Measurements from ENCODE around the gene RARB.

RARB gene

DNA sequence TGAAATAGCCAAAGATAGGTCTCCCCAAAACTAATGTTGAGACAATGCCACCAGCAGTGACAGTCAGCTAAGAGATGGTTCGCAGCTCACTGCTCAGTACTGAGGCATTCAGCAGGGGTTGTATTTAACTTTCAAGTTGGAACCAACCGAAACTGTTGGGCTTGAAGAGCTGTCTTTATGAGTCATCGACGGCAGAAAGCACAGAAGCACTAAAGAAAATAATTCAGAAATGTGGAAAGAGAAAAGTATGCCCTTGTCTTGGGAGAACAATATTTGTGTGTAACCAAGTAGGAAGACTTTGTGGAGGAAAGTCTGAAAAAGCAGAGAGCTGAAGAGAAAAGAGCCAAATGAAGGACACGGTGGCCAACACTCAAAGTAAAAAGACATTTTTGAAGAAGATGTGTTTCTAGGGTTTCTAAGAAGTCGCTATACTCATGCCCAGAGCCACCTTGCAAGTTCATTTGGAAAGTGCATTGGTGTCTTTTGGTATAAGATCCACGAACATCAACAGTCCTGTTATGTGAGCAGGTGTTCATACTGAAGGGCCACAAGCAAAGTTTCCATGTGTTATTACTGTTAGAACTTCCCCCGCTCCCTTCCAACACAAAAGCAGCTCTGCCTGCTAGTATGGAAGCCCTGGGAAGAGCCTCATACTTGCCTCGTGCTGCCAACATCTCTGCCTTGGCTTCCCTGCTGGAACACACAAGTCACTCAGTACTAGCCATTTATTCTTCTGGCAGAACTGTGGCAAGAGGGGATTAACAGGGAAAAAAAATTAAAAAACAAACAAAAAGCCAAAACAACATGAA is 4.1 kb upstream of the RARB start:
- no peak for DNase-seq

DNA sequence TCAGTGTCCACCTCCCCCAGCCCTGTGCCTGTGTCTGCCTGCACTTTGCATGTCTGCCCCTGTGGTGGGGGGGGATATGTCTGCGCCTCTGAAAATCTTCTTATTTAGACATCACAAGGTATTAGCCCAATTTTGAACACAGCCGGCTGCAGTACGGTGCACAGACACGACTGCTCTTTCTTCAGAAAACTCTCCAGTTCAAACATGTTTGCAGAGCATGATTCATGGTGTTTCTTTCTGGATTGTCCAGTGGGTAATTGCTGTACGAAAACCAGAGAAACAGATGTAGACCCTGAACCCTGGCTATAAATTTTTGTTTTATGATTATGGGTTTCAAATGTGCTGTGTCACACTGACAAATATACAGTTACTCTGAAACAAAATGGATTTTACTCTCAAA is 3.4 kb upstream of the RARB start:
- no peak for DNase-seq

DNA sequence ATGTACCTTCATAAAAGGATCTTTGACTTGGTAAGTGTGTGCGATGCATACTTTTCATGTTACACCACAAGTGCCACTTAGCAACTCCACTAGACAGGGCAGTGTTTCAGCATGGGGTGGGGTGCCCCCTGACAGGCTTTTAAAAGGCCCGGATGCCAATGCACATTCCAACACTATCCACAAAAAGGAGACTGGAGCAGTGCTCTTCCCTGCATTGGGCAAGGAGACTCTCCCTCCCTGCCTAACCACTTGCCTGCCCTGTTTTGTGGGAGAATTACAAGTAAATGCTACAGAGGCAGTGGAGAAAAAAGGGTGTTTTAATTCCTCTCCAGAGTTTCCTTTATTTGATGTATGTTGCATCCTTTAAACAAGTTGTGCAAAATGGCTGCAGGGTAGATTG is 1.7 kb upstream of the RARB start:
- DNase-seq = no peak

- no peak for DNase-seq
These were observed 908 bp upstream of the RARB start for GRCh38 chr3:25427155-25427554.

- DNase-seq = no peak
These were observed 511 bp upstream of the RARB start for GRCh38 chr3:25427563-25427941.

GRCh38 chr3:25428789-25429335 is 799 bp downstream of the RARB start:
- no peak for DNase-seq

- DNase-seq = no peak
These were observed 1.6 kb downstream of the RARB start for GRCh38 chr3:25429361-25430286.

GRCh38 chr3:25430287-25430934 is 2.3 kb downstream of the RARB start:
- no peak for DNase-seq

- no peak for DNase-seq
These were observed 3.1 kb downstream of the RARB start for GRCh38 chr3:25430935-25431770.

- no peak for DNase-seq
These were observed 4.2 kb downstream of the RARB start for GRCh38 chr3:25432176-25432720.

GRCh38 chr3:25433106-25433505 is 5.0 kb downstream of the RARB start:
- DNase-seq = no peak

DNA sequence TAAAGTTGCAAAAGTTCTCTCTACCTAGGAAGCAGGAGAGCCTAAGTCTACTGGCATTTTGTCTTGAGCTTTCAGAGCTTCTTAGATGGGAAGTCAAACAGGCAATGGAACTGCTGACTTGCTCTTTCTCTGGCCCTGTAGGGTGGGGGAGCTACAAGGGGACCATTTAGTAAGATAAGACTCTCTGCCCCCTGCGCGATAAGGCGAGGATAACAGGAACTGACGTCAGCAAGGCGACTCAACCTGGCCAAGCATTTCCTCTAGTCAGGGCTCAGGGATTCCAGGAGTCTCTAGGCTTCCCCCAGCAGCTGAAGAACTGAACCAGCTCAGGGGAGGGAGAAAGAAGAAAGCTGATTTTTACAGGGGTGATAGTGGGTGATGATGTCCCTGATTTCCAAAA is 5.8 kb downstream of the RARB start:
- no peak for DNase-seq

GRCh38 chr3:25437953-25438352 is 9.9 kb downstream of the RARB start:
- no peak for DNase-seq

DNA sequence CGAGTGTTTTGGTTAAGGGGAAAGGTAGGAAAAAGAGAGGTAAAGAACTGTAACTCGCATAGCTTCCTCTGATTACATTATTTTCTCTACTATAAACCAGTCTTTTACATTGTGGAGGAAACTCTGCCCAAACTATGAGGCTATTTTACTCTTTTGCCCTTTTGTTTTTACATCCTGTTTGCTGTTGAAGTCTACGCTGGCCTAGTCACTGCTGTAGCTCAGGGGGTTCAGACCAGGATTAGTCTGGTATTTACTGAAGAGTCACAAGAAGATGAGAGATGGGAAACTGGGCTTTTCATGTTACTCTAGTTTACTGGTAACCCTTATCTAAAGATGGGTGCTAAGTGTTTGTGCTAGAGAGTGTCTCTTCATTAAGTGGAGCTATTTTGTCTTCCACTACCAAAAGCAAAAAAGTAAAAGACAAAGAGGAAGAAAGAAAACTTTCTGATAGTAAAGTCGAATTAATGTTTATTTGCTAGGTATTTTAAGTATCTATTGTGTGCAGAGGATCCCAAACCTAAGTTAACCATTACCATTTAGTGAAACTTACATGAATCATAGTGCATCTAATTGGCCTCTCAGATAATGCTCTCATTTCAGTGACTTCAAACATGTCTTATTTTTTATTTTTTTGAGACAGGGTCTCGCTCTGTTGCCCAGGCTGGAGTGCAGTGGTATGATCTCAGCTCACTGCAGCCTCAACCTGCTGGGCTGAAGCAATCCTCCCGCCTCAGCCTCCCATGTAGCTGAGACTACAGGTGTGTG is 10.9 kb downstream of the RARB start:
- no peak for DNase-seq

GRCh38 chr3:25441234-25441856 is 13.3 kb downstream of the RARB start:
- DNase-seq = no peak

DNA sequence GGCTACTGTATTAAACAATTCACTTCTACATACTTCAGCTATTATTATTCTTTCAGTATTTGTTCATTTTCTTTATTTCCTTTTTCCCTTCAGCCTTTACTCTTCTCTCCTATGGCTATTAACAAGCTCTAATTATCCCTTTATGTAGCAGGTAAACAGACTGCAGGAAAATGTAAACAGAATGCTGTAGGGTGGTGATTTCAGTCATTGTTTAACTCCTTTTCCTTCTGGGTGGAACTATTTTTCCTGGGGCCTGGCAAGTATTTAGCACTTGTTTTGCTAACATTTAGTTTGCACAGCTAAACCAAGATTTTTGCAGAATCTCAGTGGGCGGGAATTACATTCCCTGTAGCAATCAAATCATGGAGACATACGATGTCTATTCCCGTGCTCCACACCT is 14.4 kb downstream of the RARB start:
- no peak for DNase-seq

- DNase-seq = no peak
These were observed 16.2 kb downstream of the RARB start for GRCh38 chr3:25444273-25444672.

DNA sequence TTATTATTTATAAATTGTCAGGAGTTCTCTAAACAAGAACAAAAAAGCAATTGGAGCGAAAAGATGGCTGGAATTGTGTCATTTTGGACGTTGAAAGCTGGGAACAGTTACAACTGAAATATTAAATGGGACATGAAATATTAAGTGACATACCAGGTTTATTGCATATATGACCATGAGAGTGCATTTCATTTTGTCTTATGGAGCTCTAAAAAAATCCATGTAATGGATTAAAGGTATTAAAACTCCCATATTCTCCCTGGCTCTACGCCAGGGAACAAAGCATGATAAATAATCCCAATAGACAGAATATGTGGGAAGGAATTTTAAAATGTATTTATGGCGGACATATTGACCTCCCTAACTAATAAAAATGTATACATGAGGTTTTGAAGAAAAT is 17.7 kb downstream of the RARB start:
- no peak for DNase-seq

- DNase-seq = no peak
These were observed 19.2 kb downstream of the RARB start for GRCh38 chr3:25447285-25447684.

GRCh38 chr3:25447925-25448324 is 19.9 kb downstream of the RARB start:
- no peak for DNase-seq

Measured in NCI-H1694 (cell line).